H9 (cell line): ENCODE measurements around the gene MORF4L1. TPM values are rescaled to one million over a fixed set of nuclear protein-coding genes. Genes with fewer than 3 reads are reported as not detected.

Source experiments
- DNase-seq: peaks from one replicate; pipeline ENCODE4 v3.0.0-alpha.2; 2017
- H2AFZ ChIP-seq: one replicate; pipeline ENCODE4 v1.6.1; 2013; ENCODE audit warnings: mild to moderate bottlenecking, low read length, control low read depth, moderate library complexity
- H2AK5ac ChIP-seq: 2 replicates; pipeline ENCODE4 v1.6.1; 2013; ENCODE audit warnings: low read length, control low read depth, mixed read lengths; ENCODE audit not compliant: insufficient read length
- H2BK120ac ChIP-seq: one replicate; pipeline ENCODE4 v1.6.1; 2013; ENCODE audit warnings: low read depth, mild to moderate bottlenecking, low read length, control low read depth, inconsistent platforms; ENCODE audit not compliant: poor library complexity, severe bottlenecking
- H2BK12ac ChIP-seq: 2 replicates; pipeline ENCODE4 v1.6.1; 2013; ENCODE audit warnings: low read length, control low read depth, mixed read lengths, low read depth; ENCODE audit not compliant: insufficient read length
- H2BK15ac ChIP-seq: 2 replicates; pipeline ENCODE4 v1.6.1; 2013; ENCODE audit warnings: low read depth, low read length, control low read depth
- H2BK20ac ChIP-seq: one replicate; pipeline ENCODE4 v1.6.1; 2013; ENCODE audit warnings: low read depth, mild to moderate bottlenecking, low read length, control low read depth, inconsistent platforms; ENCODE audit not compliant: poor library complexity, severe bottlenecking
- H2BK5ac ChIP-seq: 2 replicates; pipeline ENCODE4 v1.6.1; 2013; ENCODE audit warnings: low read length, control low read depth, mixed read lengths; ENCODE audit not compliant: insufficient read length
- H3K14ac ChIP-seq: 2 replicates; pipeline ENCODE4 v1.6.1; 2013; ENCODE audit warnings: low read length, control low read depth; ENCODE audit not compliant: insufficient read depth
- H3K18ac ChIP-seq: 2 replicates; pipeline ENCODE4 v1.6.1; 2013; ENCODE audit warnings: low read depth, mild to moderate bottlenecking, mixed read lengths, low read length, control low read depth; ENCODE audit not compliant: insufficient read length
- H3K23ac ChIP-seq: 2 replicates; pipeline ENCODE4 v1.6.1; 2013; ENCODE audit warnings: low read length, control low read depth, mixed read lengths, low read depth; ENCODE audit not compliant: insufficient read length
- H3K23me2 ChIP-seq: 2 replicates; pipeline ENCODE4 v1.6.1; 2013; ENCODE audit warnings: low read depth, mild to moderate bottlenecking, mixed read lengths, low read length, control low read depth; ENCODE audit not compliant: insufficient read length, poor library complexity, severe bottlenecking
- H3K27ac ChIP-seq: 2 replicates; pipeline ENCODE4 v1.5.1; 2013; ENCODE audit warnings: low read length, control low read depth, mixed read lengths, low read depth; ENCODE audit not compliant: insufficient read length
- H3K27me3 ChIP-seq: 2 replicates; pipeline ENCODE4 v1.6.1; 2013; ENCODE audit warnings: low read length, control low read depth, inconsistent platforms; ENCODE audit not compliant: insufficient read depth
- H3K4ac ChIP-seq: 2 replicates; pipeline ENCODE4 v1.6.1; 2013; ENCODE audit warnings: low read depth, mild to moderate bottlenecking, control low read depth, inconsistent platforms, low read length, moderate library complexity
- H3K4me1 ChIP-seq: 2 replicates; pipeline ENCODE4 v1.6.1; 2013; ENCODE audit warnings: low read length, control low read depth, inconsistent platforms; ENCODE audit not compliant: insufficient read depth
- H3K4me2 ChIP-seq: 2 replicates; pipeline ENCODE4 v1.6.1; 2013; ENCODE audit warnings: low read length, control low read depth, mixed read lengths; ENCODE audit not compliant: insufficient read length, insufficient read depth
- H3K56ac ChIP-seq: 2 replicates; pipeline ENCODE4 v1.6.1; 2013; ENCODE audit warnings: low read depth, mild to moderate bottlenecking, mixed read lengths, low read length, control low read depth; ENCODE audit not compliant: insufficient read length
- H3K79me1 ChIP-seq: 2 replicates; pipeline ENCODE4 v1.6.1; 2013; ENCODE audit warnings: low read depth, mild to moderate bottlenecking, moderate library complexity, low read length, control low read depth, inconsistent platforms; ENCODE audit not compliant: insufficient read depth, poor library complexity, severe bottlenecking
- H3K79me2 ChIP-seq: 2 replicates; pipeline ENCODE4 v1.6.1; 2013; ENCODE audit warnings: low read length, control low read depth, inconsistent platforms; ENCODE audit not compliant: insufficient read depth
- H3K9ac ChIP-seq: 2 replicates; pipeline ENCODE4 v1.6.1; 2013; ENCODE audit warnings: low read length, control low read depth, mixed read lengths; ENCODE audit not compliant: insufficient read length; ENCODE audit errors: extremely low read depth
- H3K9me3 ChIP-seq: one replicate; pipeline ENCODE4 v1.6.1; 2013; ENCODE audit warnings: low read depth, low read length, inconsistent platforms; ENCODE audit not compliant: control insufficient read depth
- H3T11ph ChIP-seq: one replicate; pipeline ENCODE4 v1.6.1; 2013; ENCODE audit warnings: mild to moderate bottlenecking, low read length, control low read depth, inconsistent platforms
- H4K20me1 ChIP-seq: one replicate; pipeline ENCODE4 v1.6.1; 2013; ENCODE audit not compliant: control insufficient read depth, insufficient read length, insufficient read depth
- H4K5ac ChIP-seq: 2 replicates; pipeline ENCODE4 v1.6.1; 2013; ENCODE audit warnings: low read depth, mild to moderate bottlenecking, mixed read lengths, low read length, control low read depth; ENCODE audit not compliant: insufficient read length
- H4K8ac ChIP-seq: replicated peaks from 2 replicates; pipeline ENCODE4 v1.6.1; 2013; ENCODE audit warnings: low read length, control low read depth, mixed read lengths, low read depth; ENCODE audit not compliant: insufficient read length
- H4K91ac ChIP-seq: 2 replicates; pipeline ENCODE4 v1.6.1; 2013; ENCODE audit warnings: low read depth, mild to moderate bottlenecking, moderate library complexity, mixed read lengths, low read length, control low read depth; ENCODE audit not compliant: insufficient read length
- H3K27ac Mint-ChIP-seq, 3 experiments: 2 replicates in 2 of 3; 3 replicates in 1 of 3; pipeline ENCODE4 v1.8.0; 2020 to 2021; ENCODE audit warnings: mixed read lengths in 3 of 3, mild to moderate bottlenecking in 1 of 3, moderate library complexity in 1 of 3
- H3K27me3 Mint-ChIP-seq: 2 replicates; pipeline ENCODE4 v1.8.0; 2021; ENCODE audit warnings: low read depth, mild to moderate bottlenecking, moderate library complexity, mixed read lengths
- H3K36me3 Mint-ChIP-seq, 3 experiments: 2 replicates in 2 of 3; 3 replicates in 1 of 3; pipeline ENCODE4 v1.8.0; 2020 to 2021; ENCODE audit warnings: low read depth in 3 of 3, mixed read lengths in 3 of 3; ENCODE audit not compliant: insufficient read depth in 1 of 3
- H3K4me1 Mint-ChIP-seq, 2 experiments: 2 replicates each; pipeline ENCODE4 v1.8.0; 2020; ENCODE audit warnings: mixed read lengths in 2 of 2
- H3K4me3 Mint-ChIP-seq, 2 experiments: 2 replicates in 1 of 2; 3 replicates in 1 of 2; pipeline ENCODE4 v1.8.0; 2020 to 2021; ENCODE audit warnings: mild to moderate bottlenecking in 2 of 2, mixed read lengths in 2 of 2, moderate library complexity in 1 of 2
- H3K9me3 Mint-ChIP-seq, 2 experiments: 2 replicates in 1 of 2; 3 replicates in 1 of 2; pipeline ENCODE4 v1.8.0; 2020; ENCODE audit warnings: mild to moderate bottlenecking in 2 of 2, mixed read lengths in 2 of 2, moderate library complexity in 1 of 2
- CTCF ChIP-seq: fragments of 200-600 bp; sonication (generic); conservative IDR thresholded peaks from 3 replicates; pipeline ENCODE4 v1.8.0; 2021; ENCODE audit warnings: antibody characterized with exemption, mild to moderate bottlenecking
- WGBS: extraction: QIAGEN DNeasy Blood & Tissue Kit; methylation state at CpG from one replicate; pipeline ENCODE4 v1.1.7; 2013; ENCODE audit warnings: missing lambda C conversion rate, low lambda C conversion rate, mixed read lengths; ENCODE audit not compliant: insufficient read length; ENCODE audit errors: extremely low coverage; 5-methylcytosine and 5-hydroxymethylcytosine counted together
- total RNA-seq: library from RNA; stranded (reverse); gene quantifications from 2 replicates; pipeline ENCODE4 v1.2.1, GENCODE V29; 2021

Gene MORF4L1
- total RNA-seq, 1 experiment from 2014 or later = 544 TPM

GRCh38 chr15:78909791-78910228 lies 37.1 kb downstream of the MORF4L1 start:
- Histone ChIP-seq H2AFZ (no peak overlapping the region), H3K56ac (no peak overlapping the region), H3K27me3 (no peaks in the 10 kb centered on the region), H3K23ac (no peak overlapping the region), H3T11ph (no peak overlapping the region), H3K4me1 (peaks cover 2% of the 10 kb centered on the region; the same call in 1 of the 2 replicates), H2BK12ac (no peak overlapping the region), H3K14ac (no peak overlapping the region), H3K79me2 (no peaks in the 10 kb centered on the region), H2BK120ac (no peak overlapping the region), H3K27ac (no peak overlapping the region), H3K23me2 (no peaks in the 10 kb centered on the region), H2AK5ac (no peak overlapping the region), H4K20me1 (no peaks in the 10 kb centered on the region), H3K9me3 (no peaks in the 10 kb centered on the region), H3K4me2 (no peak overlapping the region), H3K9ac (no peak overlapping the region), H2BK20ac (no peak overlapping the region), H3K79me1 (no peaks in the 10 kb centered on the region), H2BK15ac (no peak overlapping the region), H4K91ac (no peak overlapping the region), H3K18ac (no peak overlapping the region), H3K4ac (no peak overlapping the region), H2BK5ac (no peak overlapping the region), H4K8ac (no peak overlapping the region), H4K5ac (no peak overlapping the region)
- peaks cover 16 to 23% of the 10 kb centered on the region in 2 experiments for H3K4me1 Mint-ChIP-seq
- DNase-seq = peak; percentile 67
- H3K9me3 Mint-ChIP-seq = no peaks in the 10 kb centered on the region
- H3K27ac Mint-ChIP-seq = peak overlapping the region in 2 of 3 experiments; percentile 15 to 89; a peak in 3 of 7 replicates
- TF ChIP-seq CTCF = peak; percentile 86
- H3K27me3 Mint-ChIP-seq = no peaks in the 10 kb centered on the region; the same call in 1 of the 2 replicates
- no CpG with 5 or more reads among the region's 5 CpGs for WGBS
- H3K36me3 Mint-ChIP-seq = peaks cover 13 to 58% (median 50%) of the 10 kb centered on the region in 3 experiments; a peak in 6 of 7 replicates
- H3K4me3 Mint-ChIP-seq = no peak overlapping the region
